ENCODE data around the gene FALEC.

DNA sequence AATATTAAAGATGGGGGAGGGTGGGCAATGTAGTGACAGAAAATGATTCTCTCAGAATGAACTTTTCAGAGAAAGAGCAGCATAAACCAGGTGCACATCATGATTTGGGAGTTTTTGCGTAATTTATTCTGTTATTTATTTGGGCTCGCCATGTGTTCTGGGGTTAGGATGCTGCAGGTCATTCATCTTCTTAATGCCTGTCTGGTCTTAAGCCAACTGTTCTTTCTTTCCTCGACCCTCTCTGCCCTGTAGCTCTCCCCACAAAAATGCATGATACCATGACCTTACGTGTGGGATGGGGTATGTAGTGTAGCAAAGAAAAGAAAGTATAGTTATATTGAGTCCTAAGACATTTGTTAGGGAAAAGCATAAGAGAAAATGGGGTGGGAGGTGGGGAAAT lies 40.7 kb upstream of the FALEC start:
- TF ChIP-seq, protein P1, sequence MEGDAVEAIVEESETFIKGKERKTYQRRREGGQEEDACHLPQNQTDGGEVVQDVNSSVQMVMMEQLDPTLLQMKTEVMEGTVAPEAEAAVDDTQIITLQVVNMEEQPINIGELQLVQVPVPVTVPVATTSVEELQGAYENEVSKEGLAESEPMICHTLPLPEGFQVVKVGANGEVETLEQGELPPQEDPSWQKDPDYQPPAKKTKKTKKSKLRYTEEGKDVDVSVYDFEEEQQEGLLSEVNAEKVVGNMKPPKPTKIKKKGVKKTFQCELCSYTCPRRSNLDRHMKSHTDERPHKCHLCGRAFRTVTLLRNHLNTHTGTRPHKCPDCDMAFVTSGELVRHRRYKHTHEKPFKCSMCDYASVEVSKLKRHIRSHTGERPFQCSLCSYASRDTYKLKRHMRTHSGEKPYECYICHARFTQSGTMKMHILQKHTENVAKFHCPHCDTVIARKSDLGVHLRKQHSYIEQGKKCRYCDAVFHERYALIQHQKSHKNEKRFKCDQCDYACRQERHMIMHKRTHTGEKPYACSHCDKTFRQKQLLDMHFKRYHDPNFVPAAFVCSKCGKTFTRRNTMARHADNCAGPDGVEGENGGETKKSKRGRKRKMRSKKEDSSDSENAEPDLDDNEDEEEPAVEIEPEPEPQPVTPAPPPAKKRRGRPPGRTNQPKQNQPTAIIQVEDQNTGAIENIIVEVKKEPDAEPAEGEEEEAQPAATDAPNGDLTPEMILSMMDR (IDR thresholded peaks at IDR 0.05), result no peak
- TF ChIP-seq POLR2AphosphoS5 (IDR thresholded peaks at IDR 0.05), result no peak
